ENCODE results near the gene B3GALT5. TPM values are rescaled to one million over a fixed set of nuclear protein-coding genes. Genes with fewer than 3 reads are reported as not detected.

Gene B3GALT5
- total and polyA plus RNA-seq, 2 of the 4 experiments (the other 2 are of a cell fraction) = 0.05 to 0.18 TPM

- Histone ChIP-seq H3K4me2 (ENCODE audit: low read depth, low read length) (no peak overlapping the region), H2BK120ac (ENCODE audit: low read depth, low read length) (no peak overlapping the region), H4K20me1 (ENCODE audit: insufficient read depth, low read length) (no peaks in the 10 kb centered on the region), H4K8ac (ENCODE audit: low read depth in 2 of 2, low read length in 2 of 2) (no peak overlapping the region), H2AK5ac (ENCODE audit: low read depth, low read length) (no peak overlapping the region), H3K14ac (replicated peaks; ENCODE audit: low read depth, low read length) (no peak overlapping the region), H3K36me3 (ENCODE audit: control insufficient read depth, insufficient read depth, low read length) (no peaks in the 10 kb centered on the region), H3K23ac (ENCODE audit: low read depth, low read length) (no peak overlapping the region), H2AFZ (replicated peaks; ENCODE audit: low read length, poor library complexity) (no peak overlapping the region), H3K9ac (ENCODE audit: low read depth, low read length) (no peak overlapping the region), H2BK15ac (ENCODE audit: low read depth, low read length) (no peak overlapping the region), H3K4me3 (ENCODE audit: insufficient read depth, low read depth, low read length) (no peak overlapping the region), H4K5ac (ENCODE audit: low read depth, low read length) (no peak overlapping the region), H3K4ac (ENCODE audit: low read depth, low read length) (no peak overlapping the region), H2BK20ac (ENCODE audit: low read depth, low read length) (no peak overlapping the region), H4K91ac (ENCODE audit: insufficient read depth, low read depth, low read length) (no peak overlapping the region), H3K27ac (ENCODE audit: insufficient read depth, low read length) (no peak overlapping the region), H3K4me1 (ENCODE audit: control insufficient read depth, insufficient read depth, low read length) (no peaks in the 10 kb centered on the region), H3K9me3 (ENCODE audit: control insufficient read depth, insufficient read depth, low read length) (no peaks in the 10 kb centered on the region), H3K18ac (ENCODE audit: low read depth, low read length) (no peak overlapping the region), H3K79me1 (ENCODE audit: low read depth in 1 of 2, low read length in 2 of 2) (no peaks in the 10 kb centered on the region), H3K56ac (ENCODE audit: extremely low read depth, insufficient read depth, low read length) (no peak overlapping the region), H2BK5ac (ENCODE audit: low read depth, low read length, poor library complexity, severe bottlenecking) (no peak overlapping the region), H3K27me3 (ENCODE audit: control insufficient read depth, insufficient read depth, low read length) (no peaks in the 10 kb centered on the region), H3K9me1 (ENCODE audit: insufficient read depth, low read length) (no peaks in the 10 kb centered on the region), H2AK9ac (replicated peaks; ENCODE audit: low read depth, low read length, poor library complexity) (no peak overlapping the region)
- no TSS peak for BruUV-seq (replicated peaks)
- in situ Hi-C loops (cut with MboI; ENCODE audit: low sequenced_read_pairs) = no loop called here
- dilution Hi-C loops (cut with HindIII; ENCODE audit: low sequenced_read_pairs, unreplicated experiment) = no loop called here
- CTCF ChIA-PET = interaction anchor here (0.8 kb wide), 1 partner anchor 177 kb away, joined by 4 read pairs; no protein-coding TSS in a partner anchor
- POLR2A ChIA-PET (ENCODE audit: unreplicated experiment) = no interaction called here
- WGBS, 2 experiments (ENCODE audit: extremely low coverage in 2 of 2, insufficient read length in 1 of 2) = no CpG with 5 or more reads among the region's 5 CpGs
- no peak for DNase-seq
- intact Hi-C loops (cut with micrococcal nuclease) = no loop called here
- TF ChIP-seq CTCF (conservative IDR thresholded peaks at IDR 0.05; ENCODE audit: low read depth, low read length) (no peak), BHLHE40 (IDR thresholded peaks at IDR 0.05; ENCODE audit: low read depth, low read length) (no peak), MAZ (IDR thresholded peaks at IDR 0.05; ENCODE audit: borderline replicate concordance, low read depth, low read length) (no peak), RAD21 (IDR thresholded peaks at IDR 0.05; ENCODE audit: low read length) (no peak), SMC3 (IDR thresholded peaks at IDR 0.05; ENCODE audit: low read depth, low read length) (no peak), MAFK (IDR thresholded peaks at IDR 0.05; ENCODE audit: low read depth, low read length) (no peak), USF2 (IDR thresholded peaks at IDR 0.05; ENCODE audit: low read depth, low read length) (no peak), ELK1 (IDR thresholded peaks at IDR 0.05; ENCODE audit: borderline replicate concordance, low read depth, low read length) (no peak), CEBPB (IDR thresholded peaks at IDR 0.05; ENCODE audit: low read depth, low read length) (no peak), RCOR1 (IDR thresholded peaks at IDR 0.05; ENCODE audit: insufficient replicate concordance, low read length) (no peak)
- ATAC-seq (ENCODE audit: low read depth) = no peak
These were observed 82.0 kb downstream of the B3GALT5 start for GRCh38 chr21:39694750-39695149.
